GM18861 (cell line): Measurements from ENCODE around the gene ATP5PB.
A peak's percentile ranks its signal among the peaks of the same experiment; 100 is the strongest.

Experiments used
- ATAC-seq: cut with Tn5 transposase; IDR thresholded peaks from one replicate; pipeline ENCODE4 v1.9.1; 2021; ENCODE audit not compliant: unreplicated experiment

ATP5PB gene

GRCh38 chr1:111474521-111474920, 25.3 kb downstream of the ATP5PB start:
- ATAC-seq: no peak

- peak; percentile 44 for ATAC-seq
Measured at GRCh38 chr1:111475701-111476100, 26.4 kb downstream of the ATP5PB start.

- ATAC-seq: no peak
Measured at GRCh38 chr1:111476214-111476613, 26.9 kb downstream of the ATP5PB start.

GRCh38 chr1:111476761-111477309, 27.6 kb downstream of the ATP5PB start:
- ATAC-seq: peak; percentile 42

GRCh38 chr1:111480674-111481073, 31.4 kb downstream of the ATP5PB start:
- no peak for ATAC-seq

GRCh38 chr1:111481387-111482221, 32.3 kb downstream of the ATP5PB start:
- ATAC-seq: peak; percentile 49

GRCh38 chr1:111483166-111483565, 33.9 kb downstream of the ATP5PB start:
- no peak for ATAC-seq

GRCh38 chr1:111483876-111484275, 34.6 kb downstream of the ATP5PB start:
- no peak for ATAC-seq

GRCh38 chr1:111484391-111485026, 35.2 kb downstream of the ATP5PB start:
- no peak for ATAC-seq

GRCh38 chr1:111486431-111486830, 37.2 kb downstream of the ATP5PB start:
- no peak for ATAC-seq

GRCh38 chr1:111487133-111487532, 37.9 kb downstream of the ATP5PB start:
- ATAC-seq: no peak

- ATAC-seq: no peak
Measured at GRCh38 chr1:111488669-111489068, 39.4 kb downstream of the ATP5PB start.

GRCh38 chr1:111489604-111490003, 40.3 kb downstream of the ATP5PB start:
- ATAC-seq: no peak

- ATAC-seq: no peak
Measured at GRCh38 chr1:111490220-111490619, 41.0 kb downstream of the ATP5PB start.

GRCh38 chr1:111491070-111491469, 41.8 kb downstream of the ATP5PB start:
- ATAC-seq: no peak

GRCh38 chr1:111496398-111496797, 47.1 kb downstream of the ATP5PB start:
- ATAC-seq: no peak

- ATAC-seq: no peak
Measured at GRCh38 chr1:111497592-111497991, 48.3 kb downstream of the ATP5PB start.

- no peak for ATAC-seq
Measured at GRCh38 chr1:111499026-111499785, 49.9 kb downstream of the ATP5PB start.

GRCh38 chr1:111501645-111502044, 52.4 kb downstream of the ATP5PB start:
- no peak for ATAC-seq

- ATAC-seq: no peak
Measured at GRCh38 chr1:111503585-111504060, 54.4 kb downstream of the ATP5PB start, which contains the start of the genes ADORA3 and TMIGD3. ADORA3 (minus strand) TSS chr1:111503633; CDS start chr1:111503354, 279 bp downstream. TMIGD3 (minus strand) TSS chr1:111503633; CDS start chr1:111503354, 279 bp downstream.

- no peak for ATAC-seq
Measured at GRCh38 chr1:111504097-111504496, 54.8 kb downstream of the ATP5PB start.
